BLaER1 treated with 17β-estradiol and CSF1 and Interleukin-3, amounts not matched to agents 10 nM and 100 nM (cell line): Measurements from ENCODE around the gene TMEM253.

Experiments used
- H3K27ac ChIP-seq, 11 experiments: shearing (Covaris generic); formaldehyde crosslinking; 2 replicates each; pipeline ENCODE4 v1.8.1; 2022
- H3K27me3 ChIP-seq, 11 experiments: shearing (Covaris generic); formaldehyde crosslinking; 2 replicates each; pipeline ENCODE4 v1.8.1; 2022
- H3K36me3 ChIP-seq, 11 experiments: shearing (Covaris generic); formaldehyde crosslinking; 2 replicates each; pipeline ENCODE4 v1.8.1; 2022
- H3K4me1 ChIP-seq, 10 experiments: shearing (Covaris generic); formaldehyde crosslinking; 2 replicates each; pipeline ENCODE4 v1.8.1; 2022
- H3K4me2 ChIP-seq, 11 experiments: shearing (Covaris generic); formaldehyde crosslinking; 2 replicates each; pipeline ENCODE4 v1.8.1; 2022
- H3K4me3 ChIP-seq, 10 experiments: shearing (Covaris generic); formaldehyde crosslinking; 2 replicates each; pipeline ENCODE4 v1.8.1; 2022
- H3K9ac ChIP-seq, 11 experiments: shearing (Covaris generic); formaldehyde crosslinking; 2 replicates each; pipeline ENCODE4 v1.8.1; 2022
- H3K9me3 ChIP-seq, 11 experiments: shearing (Covaris generic); formaldehyde crosslinking; replicated peaks in 1 of 11; 2 replicates each; pipeline ENCODE4 v1.8.1; 2022
- H4K20me1 ChIP-seq, 11 experiments: shearing (Covaris generic); formaldehyde crosslinking; 2 replicates each; pipeline ENCODE4 v1.8.1; 2022
- Cebpa-rat ChIP-seq, 11 experiments: shearing (Covaris generic); IDR thresholded peaks; 2 replicates each; pipeline ENCODE4 v1.8.1; 2022

The TMEM253 gene

DNA sequence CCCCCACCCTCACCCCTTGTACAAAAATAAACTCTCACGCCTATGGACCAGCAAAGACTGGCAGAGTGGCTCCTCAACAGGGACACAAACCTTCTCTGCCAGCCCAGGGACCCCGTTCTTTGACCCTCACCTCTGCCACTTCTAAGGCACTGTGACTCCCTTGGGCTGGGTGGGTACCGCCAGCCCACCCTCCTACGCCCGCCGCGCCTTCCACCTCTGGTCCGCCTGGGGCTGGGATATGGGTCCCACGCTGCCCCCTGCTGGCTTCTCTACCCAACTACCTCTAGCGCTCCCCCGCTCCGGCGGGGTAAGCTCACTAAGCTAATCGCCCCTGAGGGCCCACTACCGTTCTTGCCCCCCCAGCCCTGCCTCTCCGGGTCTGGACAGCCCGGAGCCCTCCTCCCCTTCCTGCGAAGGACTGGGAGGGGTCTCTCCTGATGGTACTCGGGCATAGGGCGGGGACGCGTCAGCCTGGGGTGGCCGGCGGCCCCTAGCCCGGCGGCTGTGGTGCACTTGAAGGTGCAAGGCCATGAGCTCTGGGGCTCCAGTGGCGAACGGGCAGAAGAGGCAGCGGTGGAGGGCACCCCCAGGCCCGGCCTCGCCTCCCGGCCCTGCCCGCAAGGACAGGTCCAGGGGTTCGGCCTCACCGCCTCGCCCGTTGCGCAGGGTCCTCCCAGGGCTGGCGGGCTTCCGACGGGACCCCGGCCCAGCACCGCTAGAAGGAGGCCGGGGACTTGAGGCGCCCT lies 10.5 kb upstream of the TMEM253 start:
- no peak for TF ChIP-seq Cebpa-rat (IDR thresholded peaks at IDR 0.05)
- no peaks in the 10 kb centered on the region for H3K9me3 ChIP-seq
- H3K4me3 ChIP-seq = no peak overlapping the region
- no peaks in the 10 kb centered on the region for H3K27me3 ChIP-seq
- H3K27ac ChIP-seq = peak overlapping the region in 1 of 11 experiments; percentile 31; a peak in 4 of 22 replicates
- peaks cover 5 to 85% (median 45%) of the 10 kb centered on the region in 11 experiments; a peak in 15 of 22 replicates for H4K20me1 ChIP-seq
- no peak overlapping the region for H3K9ac ChIP-seq
- no peak overlapping the region for H3K4me2 ChIP-seq
- H3K4me1 ChIP-seq = peaks cover 20 to 81% (median 67%) of the 10 kb centered on the region in 10 experiments
- peaks cover 16 to 71% (median 53%) of the 10 kb centered on the region in 11 experiments for H3K36me3 ChIP-seq

DNA sequence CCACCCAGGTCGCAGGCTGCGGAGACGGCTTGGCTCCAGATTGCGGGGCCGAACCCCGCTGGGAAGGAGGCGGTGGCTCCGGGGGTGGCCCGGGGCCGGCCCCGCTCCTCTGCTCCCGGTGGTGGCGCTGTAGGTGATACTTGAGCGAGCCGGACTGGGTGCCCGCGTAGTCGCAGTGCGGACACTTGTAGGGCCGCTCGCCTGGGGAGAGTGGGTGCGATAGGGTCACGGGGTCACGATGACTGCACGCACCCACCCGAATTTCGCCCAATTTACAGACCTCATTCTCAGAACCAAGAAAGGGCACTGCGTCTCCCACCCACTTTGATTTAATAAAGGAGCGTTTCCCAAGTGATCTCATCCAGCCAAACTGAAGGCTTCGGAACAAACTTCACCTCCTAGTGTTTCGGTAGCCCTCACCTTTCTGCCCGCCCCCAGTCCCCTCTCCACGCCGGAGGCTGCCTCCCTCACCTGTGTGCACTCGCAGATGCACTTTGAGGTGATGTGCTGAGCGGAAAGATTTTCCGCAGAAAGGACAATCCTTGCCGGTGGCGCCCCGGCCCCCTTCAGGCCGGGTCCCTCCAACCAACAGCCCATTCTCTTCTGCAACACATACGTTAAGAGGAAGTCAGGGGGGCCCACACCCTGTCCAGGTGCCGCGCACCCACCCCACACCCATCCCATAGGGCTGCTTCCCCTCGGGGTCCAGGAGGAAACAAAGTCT lies 9.8 kb upstream of the TMEM253 start:
- H3K9ac ChIP-seq = peak overlapping the region in 4 of 11 experiments; percentile 64 to 79 (median 76); a peak in 5 of 22 replicates
- H3K27ac ChIP-seq = peak overlapping the region in 4 of 11 experiments; percentile 61 to 84 (median 70); a peak in 3 of 22 replicates
- peaks cover 21 to 76% (median 61%) of the 10 kb centered on the region in 10 experiments for H3K4me1 ChIP-seq
- no peaks in the 10 kb centered on the region for H3K9me3 ChIP-seq
- H3K36me3 ChIP-seq = peaks cover 9 to 64% (median 47%) of the 10 kb centered on the region in 11 experiments
- TF ChIP-seq Cebpa-rat (IDR thresholded peaks at IDR 0.05) = no peak
- no peaks in the 10 kb centered on the region for H3K27me3 ChIP-seq
- no peak overlapping the region for H3K4me3 ChIP-seq
- peaks cover 5 to 91% (median 47%) of the 10 kb centered on the region in 11 experiments; a peak in 15 of 22 replicates for H4K20me1 ChIP-seq
- peak overlapping the region in 10 of 11 experiments; percentile 64 to 86 (median 78); a peak in 12 of 22 replicates for H3K4me2 ChIP-seq

DNA sequence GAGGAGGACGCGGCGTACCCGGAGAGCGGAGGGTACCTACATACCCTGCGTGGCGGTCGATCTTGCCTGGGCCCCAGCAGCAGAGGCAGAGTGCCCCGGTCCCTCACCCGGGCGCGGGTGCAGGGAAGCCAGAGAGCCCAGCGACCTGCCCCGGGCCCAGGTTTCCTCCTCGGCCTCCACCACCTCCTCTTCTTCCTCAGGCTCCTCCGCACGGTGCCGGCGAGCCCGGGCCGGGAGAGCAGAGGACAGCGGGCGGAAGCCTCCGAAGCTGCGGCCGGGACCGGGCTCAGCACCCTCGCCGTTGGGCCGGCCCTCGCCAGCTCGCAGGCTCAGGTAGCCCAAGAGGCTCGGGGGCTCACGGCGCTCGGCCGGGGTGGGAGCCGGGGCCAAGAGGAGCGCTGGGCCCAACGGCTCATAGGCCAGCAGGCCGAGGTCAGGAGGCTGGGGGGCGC lies 9.0 kb upstream of the TMEM253 start:
- Histone ChIP-seq H3K27me3 (no peaks in the 10 kb centered on the region), H3K36me3 (peaks cover 8 to 56% (median 39%) of the 10 kb centered on the region in 11 experiments), H3K4me1 (peaks cover 24 to 76% (median 63%) of the 10 kb centered on the region in 10 experiments), H3K4me2 (peak overlapping the region; percentile 55 to 86 (median 75)), H3K9me3 (no peaks in the 10 kb centered on the region), H3K4me3 (peak overlapping the region in 5 of 10 experiments; percentile 1 to 51 (median 24); a peak in 4 of 20 replicates), H3K27ac (peak overlapping the region in 10 of 11 experiments; percentile 18 to 84 (median 63); a peak in 18 of 22 replicates), H3K9ac (peak overlapping the region; percentile 17 to 79 (median 64); a peak in 19 of 22 replicates), H4K20me1 (peaks cover 5 to 96% (median 47%) of the 10 kb centered on the region in 11 experiments; a peak in 15 of 22 replicates)
- no peak for TF ChIP-seq Cebpa-rat (IDR thresholded peaks at IDR 0.05)

DNA sequence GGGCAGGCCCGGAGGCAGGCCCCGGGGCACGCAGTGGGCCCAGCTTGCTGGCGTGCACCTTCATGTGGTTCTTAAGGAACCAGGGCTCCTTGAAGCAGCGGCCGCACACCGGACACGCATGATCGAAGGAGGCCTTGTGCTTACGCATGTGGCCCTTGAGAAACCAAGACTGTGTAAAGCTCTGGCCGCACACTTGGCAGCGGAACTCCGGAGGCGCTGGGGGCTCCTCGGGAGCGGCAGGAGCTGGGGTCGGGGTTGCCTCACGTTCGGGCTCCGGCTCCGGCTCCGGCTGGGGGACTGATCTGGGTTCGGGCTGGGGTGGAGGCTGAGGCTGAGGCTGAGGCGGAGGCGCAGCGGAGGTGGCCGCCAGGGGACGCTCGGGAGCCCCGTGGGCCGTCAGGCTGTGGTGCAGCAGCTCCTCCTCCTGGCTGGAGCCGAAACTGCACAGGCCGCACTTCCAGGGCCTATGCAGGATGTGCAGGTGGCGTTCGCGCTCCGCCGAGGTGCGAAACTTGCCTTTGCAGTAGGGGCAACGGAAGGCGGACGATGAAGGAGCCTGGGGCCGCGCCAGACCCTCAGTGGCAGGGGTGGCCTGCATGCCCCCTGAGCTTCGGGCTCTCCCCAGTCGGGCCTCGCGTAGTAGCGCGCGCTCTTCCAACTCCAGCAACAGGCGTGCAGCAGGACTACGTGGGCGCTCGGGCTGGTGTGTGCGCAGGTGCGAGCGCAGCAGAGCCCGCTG lies 8.4 kb upstream of the TMEM253 start:
- no peaks in the 10 kb centered on the region for H3K27me3 ChIP-seq
- H3K9ac ChIP-seq = peak overlapping the region; percentile 17 to 79 (median 64); a peak in 19 of 22 replicates
- H3K4me2 ChIP-seq = peak overlapping the region; percentile 55 to 86 (median 75)
- peaks cover 0 to 96% (median 41%) of the 10 kb centered on the region in 11 experiments; a peak in 15 of 22 replicates for H4K20me1 ChIP-seq
- H3K4me3 ChIP-seq = peak overlapping the region in 5 of 10 experiments; percentile 1 to 51 (median 24); a peak in 4 of 20 replicates
- no peaks in the 10 kb centered on the region for H3K9me3 ChIP-seq
- TF ChIP-seq Cebpa-rat (IDR thresholded peaks at IDR 0.05) = no peak
- peaks cover 24 to 76% (median 63%) of the 10 kb centered on the region in 10 experiments for H3K4me1 ChIP-seq
- H3K36me3 ChIP-seq = peaks cover 8 to 52% (median 38%) of the 10 kb centered on the region in 11 experiments; a peak in 21 of 22 replicates
- peak overlapping the region in 10 of 11 experiments; percentile 18 to 84 (median 63); a peak in 18 of 22 replicates for H3K27ac ChIP-seq

DNA sequence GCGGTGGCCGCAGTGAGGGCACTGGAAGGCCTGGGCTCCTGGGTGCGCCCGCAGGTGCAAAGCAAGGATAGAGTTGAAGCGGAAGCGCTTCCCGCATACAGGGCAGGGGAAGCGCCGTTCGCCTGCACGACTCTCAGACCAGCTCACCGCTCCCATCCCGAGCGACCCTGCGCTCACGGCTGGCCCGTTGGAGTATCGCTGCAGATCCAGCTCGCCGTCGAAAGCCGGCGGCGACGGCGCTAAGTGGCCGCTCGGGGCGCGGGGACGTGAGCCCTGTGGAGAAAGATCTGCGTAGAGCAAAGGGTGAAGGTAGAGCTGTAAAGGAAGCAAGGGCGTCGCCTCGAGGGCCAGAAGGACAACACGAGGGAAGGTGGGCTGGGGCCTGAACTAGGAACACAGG lies 7.8 kb upstream of the TMEM253 start:
- Histone ChIP-seq H3K9me3 (no peaks in the 10 kb centered on the region), H4K20me1 (peaks cover 0 to 91% (median 36%) of the 10 kb centered on the region in 11 experiments; a peak in 15 of 22 replicates), H3K27me3 (no peaks in the 10 kb centered on the region), H3K4me1 (peaks cover 24 to 72% (median 59%) of the 10 kb centered on the region in 10 experiments), H3K27ac (no peak overlapping the region), H3K4me3 (no peak overlapping the region), H3K4me2 (peak overlapping the region in 9 of 11 experiments; percentile 8 to 85 (median 71); a peak in 13 of 22 replicates), H3K9ac (no peak overlapping the region), H3K36me3 (peaks cover 8 to 51% (median 38%) of the 10 kb centered on the region in 11 experiments; a peak in 21 of 22 replicates)
- TF ChIP-seq Cebpa-rat (IDR thresholded peaks at IDR 0.05) = no peak

DNA sequence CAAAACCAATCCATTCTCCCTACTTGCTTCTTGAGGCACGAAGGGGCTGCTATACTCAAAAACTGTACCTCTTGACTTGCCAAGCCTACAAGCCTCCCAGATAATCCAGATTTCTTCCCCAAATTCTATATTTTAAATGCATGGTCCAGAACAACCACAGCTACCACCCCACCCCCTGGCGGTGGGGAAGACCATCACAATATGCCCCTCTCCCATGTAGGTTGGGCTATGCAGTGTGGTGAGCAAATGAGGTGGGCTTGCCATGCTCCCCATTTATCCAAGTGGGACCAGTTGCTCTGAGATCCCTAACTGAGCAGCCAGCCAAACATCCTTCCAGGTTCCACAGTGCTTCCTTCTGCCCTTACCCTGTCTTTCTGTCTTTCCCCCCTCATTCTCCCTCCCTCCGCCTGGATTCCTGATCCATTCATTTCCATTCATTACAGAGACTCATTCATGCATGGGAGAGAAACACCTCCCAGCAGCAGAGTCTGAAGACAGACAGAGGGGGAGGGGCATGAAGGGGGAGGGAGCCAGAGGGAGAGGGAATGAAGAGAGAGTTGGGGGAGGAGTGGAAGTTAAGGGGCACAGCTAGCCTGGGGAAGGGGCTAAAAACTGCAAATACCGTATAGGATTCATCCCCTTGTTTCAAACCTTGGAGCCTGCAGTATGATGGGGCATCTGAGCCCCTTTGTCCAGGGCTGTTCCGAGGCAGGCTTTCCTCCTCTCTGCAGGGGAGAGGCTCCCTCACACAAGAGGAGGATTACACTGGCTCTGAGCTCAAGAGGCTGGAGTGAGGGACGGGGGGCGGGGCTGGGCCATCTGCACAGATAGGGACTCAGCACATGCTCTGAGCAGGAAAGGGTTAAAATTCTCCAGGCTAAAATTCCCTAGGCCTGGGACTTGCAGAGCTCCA lies 6.8 kb upstream of the TMEM253 start:
- Histone ChIP-seq H4K20me1 (peaks cover 0 to 80% (median 34%) of the 10 kb centered on the region in 11 experiments; a peak in 15 of 22 replicates), H3K9ac (no peak overlapping the region; a peak in 2 of 22 replicates), H3K9me3 (no peaks in the 10 kb centered on the region), H3K36me3 (peaks cover 8 to 41% (median 33%) of the 10 kb centered on the region in 11 experiments; a peak in 21 of 22 replicates), H3K4me3 (no peak overlapping the region), H3K4me2 (peak overlapping the region in 4 of 11 experiments; percentile 15 to 83 (median 34); a peak in 7 of 22 replicates), H3K27me3 (no peaks in the 10 kb centered on the region), H3K4me1 (peaks cover 24 to 65% (median 52%) of the 10 kb centered on the region in 10 experiments), H3K27ac (no peak overlapping the region)
- TF ChIP-seq Cebpa-rat (IDR thresholded peaks at IDR 0.05) = no peak
